A549 (cell line): ENCODE data around the gene RIC1. TPM values are rescaled to one million over a fixed set of nuclear protein-coding genes. Genes with fewer than 3 reads are reported as not detected.

Experiments
- ATAC-seq, 2 experiments: fragments of 200-7000 bp in 1 of 2; fragments of >200 bp in 1 of 2; cut with Nextera tagmentation in 1 of 2; cut with Tn5 transposase in 1 of 2; 3 replicates each; pipeline versions ENCODE4 v1.8.0 to v1.9.1; 2018 to 2020; ENCODE audit warnings: mild to moderate bottlenecking in 1 of 2, moderate library complexity in 1 of 2
- CTCF ChIA-PET: fragments of 300-600 bp; sonication (Branson Sonifier 250); formaldehyde crosslinking; extraction: SDS; loops from one replicate; lab custom pipeline; 2021; ENCODE audit warnings: antibody characterized with exemption, inconsistent platforms; lab: Yijun Ruan, JAX
- POLR2A ChIA-PET: fragments of 350-600 bp; formaldehyde crosslinking; extraction: SDS; loops from one replicate; lab custom pipeline; 2021; ENCODE audit warnings: antibody characterized with exemption, inconsistent platforms; lab: Yijun Ruan, JAX
- DNase-seq, 2 experiments: peaks; one replicate each; pipeline versions ENCODE4 v3.0.0 to v3.0.0-alpha.2; 2011 to 2016; ENCODE audit warnings: low read depth in 1 of 2, low spot score in 1 of 2
- FAIRE-seq: peaks from 2 replicates; lab custom pipeline; 2011; peaks lifted over from hg19 to GRCh38; lab: Jason Lieb, UNC
- H3K27ac ChIP-seq, 2 experiments: fragments of >200 bp; sonication (Bioruptor Twin); formaldehyde crosslinking; 3 replicates each; pipeline ENCODE4 v1.5.1; 2016 to 2017
- H3K4me1 ChIP-seq: fragments of >200 bp; sonication (Bioruptor Twin); formaldehyde crosslinking; 3 replicates; pipeline ENCODE4 v1.6.1; 2016
- H3K4me2 ChIP-seq: fragments of >200 bp; sonication (Bioruptor Twin); formaldehyde crosslinking; 3 replicates; pipeline ENCODE4 v1.6.1; 2016
- H3K4me3 ChIP-seq: fragments of >200 bp; sonication (Bioruptor Twin); formaldehyde crosslinking; 3 replicates; pipeline ENCODE4 v1.5.1; 2016
- H3K9me3 ChIP-seq: fragments of >200 bp; sonication (Bioruptor Twin); formaldehyde crosslinking; 3 replicates; pipeline ENCODE4 v1.6.1; 2016
- ATOH8 ChIP-seq: fragments of 250-450 bp; sonication (Bioruptor Pico); IDR thresholded peaks from 2 replicates; pipeline ENCODE4 v1.5.0; 2020; ENCODE audit warnings: low read depth, mild to moderate bottlenecking, moderate library complexity
- BCL3 ChIP-seq: fragments of >200 bp; sonication (Bioruptor Twin); formaldehyde crosslinking; IDR thresholded peaks from 3 replicates; pipeline ENCODE4 v1.6.1; 2016
- CBX2 ChIP-seq: fragments of 200-600 bp; sonication (generic); IDR thresholded peaks from 2 replicates; pipeline ENCODE4 v1.6.1; 2016; ENCODE audit warnings: low read depth, mild to moderate bottlenecking, borderline replicate concordance
- CEBPB ChIP-seq, 2 experiments: fragments of >200 bp in 1 of 2; sonication (Bioruptor Twin) in 1 of 2; formaldehyde crosslinking in 1 of 2; IDR thresholded peaks; 2 replicates each; pipeline ENCODE4 v1.6.1; 2012 to 2016
- CHD2 ChIP-seq: fragments of 150-350 bp; IDR thresholded peaks from 2 replicates; pipeline ENCODE4 v1.6.1; 2014; ENCODE audit warnings: low read length; ENCODE audit not compliant: partially characterized antibody
- CHD4 ChIP-seq: fragments of 200-600 bp; sonication (generic); IDR thresholded peaks from 2 replicates; pipeline ENCODE4 v1.6.1; 2016; ENCODE audit warnings: antibody characterized with exemption, mild to moderate bottlenecking, borderline replicate concordance
- E2F6 ChIP-seq: IDR thresholded peaks from 2 replicates; pipeline ENCODE4 v1.6.1; 2012; ENCODE audit warnings: low read depth, borderline replicate concordance
- ESRRA ChIP-seq: fragments of 150-350 bp; IDR thresholded peaks from 2 replicates; pipeline ENCODE4 v1.6.1; 2014; ENCODE audit warnings: mild to moderate bottlenecking, low read length, borderline replicate concordance
- FOSL2 ChIP-seq, 2 experiments: fragments of 450-650 bp in 1 of 2; fragments of >200 bp in 1 of 2; sonication (Bioruptor Twin) in 1 of 2; formaldehyde crosslinking; IDR thresholded peaks; 2 replicates each; pipeline versions ENCODE4 v1.5.0 to v1.6.1; 2016 to 2020; ENCODE audit warnings: mild to moderate bottlenecking in 1 of 2, moderate library complexity in 1 of 2
- HDAC2 ChIP-seq: fragments of 200-600 bp; sonication (generic); IDR thresholded peaks from 2 replicates; pipeline ENCODE4 v1.6.1; 2016
- HMGXB4 ChIP-seq: fragments of 250-450 bp; sonication (Bioruptor Pico); IDR thresholded peaks from 2 replicates; pipeline ENCODE4 v1.5.0; 2021; ENCODE audit warnings: mild to moderate bottlenecking, moderate library complexity, borderline replicate concordance
- HOXA7 ChIP-seq: fragments of 250-450 bp; sonication (Bioruptor Pico); IDR thresholded peaks from 2 replicates; pipeline ENCODE4 v1.5.0; 2020; ENCODE audit warnings: mild to moderate bottlenecking, moderate library complexity
- JUN ChIP-seq, 2 experiments: fragments of >200 bp; sonication (Bioruptor Twin); formaldehyde crosslinking; IDR thresholded peaks; 2 replicates in 1 of 2; 3 replicates in 1 of 2; pipeline ENCODE4 v1.6.1; 2016 to 2017
- JUNB ChIP-seq: fragments of >200 bp; sonication (Bioruptor Twin); formaldehyde crosslinking; IDR thresholded peaks from 2 replicates; pipeline ENCODE4 v1.6.1; 2016
- KDM5A ChIP-seq: fragments of 200-600 bp; sonication (generic); IDR thresholded peaks from 2 replicates; pipeline ENCODE4 v1.6.1; 2016; ENCODE audit warnings: antibody characterized with exemption, mild to moderate bottlenecking
- MAX ChIP-seq: IDR thresholded peaks from 2 replicates; pipeline ENCODE4 v1.6.1; 2012
- MAZ ChIP-seq: fragments of 150-350 bp; IDR thresholded peaks from 2 replicates; pipeline ENCODE4 v1.6.1; 2014; ENCODE audit warnings: antibody characterized with exemption, low read depth, low read length, borderline replicate concordance
- MYC ChIP-seq: IDR thresholded peaks from 2 replicates; pipeline ENCODE4 v1.6.1; 2012; ENCODE audit warnings: mild to moderate bottlenecking, inconsistent platforms, low read length, improper control_type of control experiment, borderline replicate concordance
- NPAS2 ChIP-seq: fragments of 250-450 bp; sonication (Bioruptor Pico); IDR thresholded peaks from 2 replicates; pipeline ENCODE4 v1.8.0; 2022; ENCODE audit warnings: mild to moderate bottlenecking, moderate library complexity, borderline replicate concordance
- PBX3 ChIP-seq: IDR thresholded peaks from 2 replicates; pipeline ENCODE4 v1.6.1; 2012
- POLR2A ChIP-seq: IDR thresholded peaks from 2 replicates; pipeline ENCODE4 v1.6.1; 2012; ENCODE audit warnings: mild to moderate bottlenecking, low read length
- REST ChIP-seq: fragments of 200-600 bp; sonication (generic); IDR thresholded peaks from 2 replicates; pipeline ENCODE4 v1.6.1; 2016; ENCODE audit warnings: antibody characterized with exemption, mild to moderate bottlenecking, moderate library complexity
- RFX5 ChIP-seq: fragments of 450-650 bp; IDR thresholded peaks from 2 replicates; pipeline ENCODE4 v1.7.1; 2014; ENCODE audit warnings: antibody characterized with exemption, mild to moderate bottlenecking, moderate library complexity
- RNF2 ChIP-seq: fragments of 200-600 bp; sonication (generic); IDR thresholded peaks from 2 replicates; pipeline ENCODE4 v1.6.1; 2016; ENCODE audit warnings: low read depth, mild to moderate bottlenecking, antibody characterized with exemption, moderate library complexity, borderline replicate concordance
- TFCP2L1 ChIP-seq: fragments of 250-450 bp; sonication (Bioruptor Pico); IDR thresholded peaks from 2 replicates; pipeline ENCODE4 v1.5.0; 2021; ENCODE audit warnings: mild to moderate bottlenecking
- USF2 ChIP-seq: fragments of 450-650 bp; IDR thresholded peaks from 2 replicates; pipeline ENCODE4 v1.6.1; 2014; ENCODE audit warnings: antibody characterized with exemption
- ZFP36 ChIP-seq: fragments of 450-650 bp; IDR thresholded peaks from 2 replicates; pipeline ENCODE4 v1.6.1; 2014; ENCODE audit warnings: borderline replicate concordance; ENCODE audit not compliant: partially characterized antibody
- WGBS: methylation state at CpG from one replicate; pipeline ENCODE4 v1.1.6; 2017; ENCODE audit errors: missing lambda C conversion rate; 5-methylcytosine and 5-hydroxymethylcytosine counted together
- polyA plus RNA-seq, 4 experiments: library from polyadenylated mRNA; depleted of rRNA in 3 of 4; stranded (reverse); fragments of >200 nt; fragmentation: RNase III in 1 of 4; extraction: RNeasy Plus Mini Kit Qiagen cat#74134 plus additional on column Dnase treatment in 1 of 4; gene quantifications; 2 replicates in 3 of 4; 3 replicates in 1 of 4; pipeline ENCODE4 v1.2.3, GENCODE V29; 2011 to 2017

The RIC1 gene
- polyA plus RNA-seq, 2 of the 4 experiments (the other 2 are of a cell fraction), result 10.7 to 26.8 TPM

- WGBS, result 30% methylated on average over 3 of the region's 3 CpGs
- CTCF ChIA-PET, result interaction anchor here (0.9 to 3.0 kb wide), 9 partner anchors 10 to 504 kb away, joined by 3 to 18 read pairs (median 5); partner anchors contain the start of gene ERMP1
- DNase-seq (no peak), ATAC-seq (no peak), FAIRE-seq (no peak)
- Histone ChIP-seq H3K4me1 (peaks cover 21% of the 10 kb centered on the region), H3K4me3 (no peak overlapping the region), H3K9me3 (no peaks in the 10 kb centered on the region), H3K4me2 (peak overlapping the region; percentile 47; the same call in 2 of the 3 replicates), H3K27ac (no peak overlapping the region)
- POLR2A ChIA-PET, result no interaction called here
- TF ChIP-seq KDM5A (no peak), USF2 (no peak), RNF2 (no peak), MYC (no peak), JUN (IDR thresholded peaks at IDR 0.05) (no peak), MAX (no peak), RFX5 (no peak), NPAS2 (CRISPR knock-in tag) (no peak), BCL3 (no peak), PBX3 (no peak), ESRRA (no peak), HOXA7 (CRISPR knock-in tag) (no peak), MAZ (no peak)
These were observed 172.8 kb downstream of the RIC1 start for GRCh38 chr9:5801739-5802113.

- Histone ChIP-seq H3K4me2 (no peak overlapping the region), H3K4me1 (peaks cover 15% of the 10 kb centered on the region), H3K9me3 (no peaks in the 10 kb centered on the region), H3K27ac (no peak overlapping the region), H3K4me3 (no peak overlapping the region)
- POLR2A ChIA-PET, result no interaction called here
- WGBS, result 90% methylated on average over 3 of the region's 3 CpGs
- ATAC-seq, result no peak
- no peak for DNase-seq
- FAIRE-seq, result no peak
- CTCF ChIA-PET, result interaction anchor here (0.6 to 1.4 kb wide), 2 partner anchors 20 to 80 kb away, joined by 3 read pairs; no protein-coding TSS in a partner anchor
- TF ChIP-seq RFX5 (no peak), MAZ (no peak), JUNB (no peak), E2F6 (no peak), ATOH8 (CRISPR knock-in tag) (no peak), POLR2A (no peak), CEBPB (IDR thresholded peaks at IDR 0.05) (no peak), CBX2 (no peak), CHD2 (no peak), HDAC2 (no peak), HMGXB4 (no peak), ZFP36 (no peak), FOSL2 (IDR thresholded peaks at IDR 0.05) (no peak), FOSL2 (CRISPR knock-in tag; IDR thresholded peaks at IDR 0.05) (no peak), CHD4 (no peak), TFCP2L1 (no peak), REST (no peak)
These were observed 176.6 kb downstream of the RIC1 start for GRCh38 chr9:5805478-5805877.
